HG02885 (cell line): Measurements from ENCODE around the gene DRP2.
"Not testable (repeated sequence)": the region's sequence is repeated elsewhere in the genome, so short reads cannot be mapped to it uniquely, and the experiment has no call there.

ENCODE experiments used
- ATAC-seq: cut with Tn5 transposase; IDR thresholded peaks from one replicate; pipeline ENCODE4 v1.9.1; 2021; ENCODE audit warnings: mild to moderate bottlenecking; ENCODE audit not compliant: unreplicated experiment, poor library complexity

DRP2 gene

GRCh38 chrX:101219116-101219863 lies at the start of gene DRP2:
Gene DRP2, plus strand, starts transcription at chrX:101219786. Its CDS starts 11,862 bp downstream, at chrX:101231648.
- no peak for ATAC-seq

- no peak for ATAC-seq
Observed at GRCh38 chrX:101171883-101172400, 47.6 kb upstream of the DRP2 start.

- no peak for ATAC-seq
Observed at GRCh38 chrX:101176439-101176838, 43.1 kb upstream of the DRP2 start.

- ATAC-seq: not testable (repeated sequence)
Observed at GRCh38 chrX:101184876-101185275, 34.7 kb upstream of the DRP2 start.

- ATAC-seq: not testable (repeated sequence)
Observed at GRCh38 chrX:101187961-101188360, 31.6 kb upstream of the DRP2 start.

GRCh38 chrX:101190736-101191135 lies 28.9 kb upstream of the DRP2 start:
- no peak for ATAC-seq

- no peak for ATAC-seq
Observed at GRCh38 chrX:101191217-101191750, 28.3 kb upstream of the DRP2 start.

GRCh38 chrX:101195442-101196173 lies 24.0 kb upstream of the DRP2 start:
- ATAC-seq: no peak

GRCh38 chrX:101203761-101204351 lies 15.7 kb upstream of the DRP2 start:
- no peak for ATAC-seq

- peak; percentile 68 for ATAC-seq
Observed at GRCh38 chrX:101206471-101206870, 13.1 kb upstream of the DRP2 start.

GRCh38 chrX:101208152-101208905 lies 11.3 kb upstream of the DRP2 start:
- ATAC-seq: peak; percentile 79

GRCh38 chrX:101210630-101211029 lies 9.0 kb upstream of the DRP2 start:
- no peak for ATAC-seq

GRCh38 chrX:101217689-101218088 lies 1.9 kb upstream of the DRP2 start:
- ATAC-seq: no peak

- no peak for ATAC-seq
Observed at GRCh38 chrX:101219864-101220346, 319 bp downstream of the DRP2 start.

GRCh38 chrX:101220662-101221260 lies 1.2 kb downstream of the DRP2 start:
- no peak for ATAC-seq

GRCh38 chrX:101223226-101223625 lies 3.6 kb downstream of the DRP2 start:
- no peak for ATAC-seq

GRCh38 chrX:101229170-101229569 lies 9.6 kb downstream of the DRP2 start:
- no peak for ATAC-seq

GRCh38 chrX:101230636-101231035 lies 11.1 kb downstream of the DRP2 start:
- ATAC-seq: no peak

- no peak for ATAC-seq
Observed at GRCh38 chrX:101231080-101231479, 11.5 kb downstream of the DRP2 start.

GRCh38 chrX:101232316-101232715 lies 12.7 kb downstream of the DRP2 start:
- no peak for ATAC-seq
